Fibroblast of lung (primary cell): ENCODE measurements around the gene IL22RA2. TPM values are rescaled to one million over a fixed set of nuclear protein-coding genes. Genes with fewer than 3 reads are reported as not detected.

ENCODE experiments used
- DNase-seq, 2 donors: peaks; one replicate each; pipeline versions ENCODE4 v3.0.0 to v3.0.0-alpha.2; 2010; ENCODE audit warnings: low read depth in 2 of 2
- H2AFZ ChIP-seq: 2 replicates; pipeline ENCODE4 v1.5.1; 2012; ENCODE audit warnings: low read length, control low read depth, inconsistent platforms
- H3K27ac ChIP-seq: 2 replicates; pipeline ENCODE4 v1.5.1; 2011; ENCODE audit warnings: low read length, control low read depth; ENCODE audit not compliant: insufficient read depth
- H3K27me3 ChIP-seq: 2 replicates; pipeline ENCODE4 v1.5.1; 2011; ENCODE audit warnings: mild to moderate bottlenecking, low read length; ENCODE audit not compliant: control insufficient read depth, insufficient read depth
- H3K36me3 ChIP-seq: 2 replicates; pipeline ENCODE4 v1.5.1; 2011; ENCODE audit warnings: low read length; ENCODE audit not compliant: control insufficient read depth, insufficient read depth
- H3K4me1 ChIP-seq: 2 replicates; pipeline ENCODE4 v1.5.1; 2011; ENCODE audit warnings: low read length; ENCODE audit not compliant: control insufficient read depth, insufficient read depth; ENCODE audit errors: extremely low read depth
- H3K4me2 ChIP-seq: 2 replicates; pipeline ENCODE4 v1.5.1; 2011; ENCODE audit warnings: low read length, control low read depth; ENCODE audit not compliant: insufficient read depth; ENCODE audit errors: extremely low read depth
- H3K4me3 ChIP-seq, 4 experiments: fragments of 200-600 bp in 1 of 4; sonication (generic) in 1 of 4; replicated peaks in 1 of 4; 2 replicates each; pipeline ENCODE4 v1.5.1; 2011 to 2016; ENCODE audit warnings: low read length in 4 of 4, low read depth in 3 of 4, mild to moderate bottlenecking in 3 of 4, control low read depth in 2 of 4, inconsistent platforms in 1 of 4, mixed read lengths in 1 of 4; ENCODE audit not compliant: insufficient read depth in 1 of 4; ENCODE audit errors: control extremely low read depth in 1 of 4
- H3K79me2 ChIP-seq: 2 replicates; pipeline ENCODE4 v1.5.1; 2012; ENCODE audit warnings: mild to moderate bottlenecking, low read length, inconsistent platforms; ENCODE audit not compliant: control insufficient read depth, insufficient read depth
- H3K9ac ChIP-seq: 2 replicates; pipeline ENCODE4 v1.5.1; 2011; ENCODE audit warnings: mild to moderate bottlenecking, low read length, control low read depth; ENCODE audit not compliant: insufficient read depth
- H3K9me3 ChIP-seq: 2 replicates; pipeline ENCODE4 v1.5.1; 2012; ENCODE audit warnings: low read depth, low read length; ENCODE audit not compliant: control insufficient read depth, insufficient read depth
- H4K20me1 ChIP-seq: 2 replicates; pipeline ENCODE4 v1.5.1; 2011; ENCODE audit warnings: low read length; ENCODE audit not compliant: control insufficient read depth, insufficient read depth; ENCODE audit errors: extremely low read depth
- CTCF ChIP-seq, 2 donors: IDR thresholded peaks in 1 of 2; conservative IDR thresholded peaks in 1 of 2; 1 replicate in 1 of 2; 2 replicates in 1 of 2; pipeline ENCODE4 v1.5.1; 2011 to 2012; ENCODE audit warnings: low read length in 2 of 2, control low read depth in 1 of 2, inconsistent platforms in 1 of 2, low read depth in 1 of 2, mild to moderate bottlenecking in 1 of 2
- EZH2 ChIP-seq: IDR thresholded peaks from 2 replicates; pipeline ENCODE4 v1.5.1; 2012; ENCODE audit warnings: low read length, control low read depth, mild to moderate bottlenecking; ENCODE audit errors: missing control alignments
- polyA plus RNA-seq, 2 donors: library from polyadenylated mRNA; depleted of rRNA in 1 of 2; stranded (reverse) in 1 of 2; unstranded in 1 of 2; fragments of >200 nt; gene quantifications; 2 replicates each; pipeline ENCODE4 v1.2.1, GENCODE V29; 2011 to 2012; ENCODE audit warnings: missing spikeins in 1 of 2
- total RNA-seq: library from RNA; depleted of rRNA; stranded (reverse); fragments of >200 nt; gene quantifications from 2 replicates; pipeline ENCODE4 v1.2.1, GENCODE V29; 2014

IL22RA2 gene
- total and polyA plus RNA-seq, 2 donors (not counting 1 experiment from before 2014, with no cell fraction given) = not detected

DNA sequence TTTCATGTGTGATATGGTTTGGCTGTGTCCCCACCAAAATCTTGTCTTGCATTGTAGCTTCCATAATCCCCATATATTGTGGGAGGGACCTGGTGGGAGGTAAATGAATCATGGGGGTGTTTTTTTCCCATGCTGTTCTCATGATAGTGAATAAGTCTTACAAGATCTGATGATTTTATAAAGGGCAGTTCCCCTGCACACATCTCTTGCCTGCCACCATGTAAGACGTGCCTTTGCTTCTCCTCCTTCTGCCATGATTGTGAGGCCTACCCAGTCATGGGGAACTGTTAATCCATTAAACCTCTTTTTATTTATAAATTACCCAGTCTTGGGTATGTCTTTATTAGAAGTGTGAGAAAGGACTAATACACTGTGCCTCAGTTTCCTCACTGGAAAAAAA is 4.2 kb upstream of the IL22RA2 start:
- H3K79me2 ChIP-seq = no peaks in the 10 kb centered on the region
- no peak overlapping the region for H3K27ac ChIP-seq
- no peak overlapping the region for H3K9ac ChIP-seq
- H2AFZ ChIP-seq = no peak overlapping the region
- H4K20me1 ChIP-seq = no peaks in the 10 kb centered on the region
- no peaks in the 10 kb centered on the region for H3K9me3 ChIP-seq
- no peak for DNase-seq
- H3K4me3 ChIP-seq = no peak overlapping the region
- no peak overlapping the region for H3K4me2 ChIP-seq
- no peaks in the 10 kb centered on the region for H3K27me3 ChIP-seq
- TF ChIP-seq CTCF (conservative IDR thresholded peaks at IDR 0.05 in 1 of 2, IDR thresholded peaks at IDR 0.05 in 1 of 2; ENCODE audit: low read depth in 1 of 2, low read length in 2 of 2) = no peak
- TF ChIP-seq EZH2 = no peak
- no peaks in the 10 kb centered on the region for H3K4me1 ChIP-seq
- H3K36me3 ChIP-seq = no peaks in the 10 kb centered on the region

DNA sequence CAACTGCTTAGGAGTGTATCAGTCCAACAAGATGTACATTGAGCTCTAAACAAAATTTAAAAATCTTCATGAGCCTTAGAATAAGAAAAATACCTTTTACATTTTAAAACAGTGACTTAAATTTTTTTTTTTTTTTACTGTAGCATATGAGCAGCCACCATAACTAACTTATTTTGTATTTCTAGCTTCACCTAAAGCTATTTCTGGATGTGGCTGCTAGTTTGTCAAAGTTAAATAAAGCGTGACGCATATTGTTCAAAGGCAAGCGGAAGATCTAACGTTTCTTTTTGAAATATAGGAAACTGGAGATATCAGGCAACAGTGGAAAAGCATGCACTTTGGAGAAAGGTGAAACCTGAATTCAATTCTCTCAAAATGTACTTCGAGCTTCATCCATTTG is 3.3 kb upstream of the IL22RA2 start:
- no peaks in the 10 kb centered on the region for H3K79me2 ChIP-seq
- H3K27me3 ChIP-seq = no peaks in the 10 kb centered on the region
- no peak for DNase-seq
- H3K9me3 ChIP-seq = no peaks in the 10 kb centered on the region
- no peak overlapping the region for H3K9ac ChIP-seq
- H3K4me3 ChIP-seq = no peak overlapping the region
- H3K27ac ChIP-seq = no peak overlapping the region
- H3K4me1 ChIP-seq = no peaks in the 10 kb centered on the region
- no peak overlapping the region for H3K4me2 ChIP-seq
- no peak overlapping the region for H2AFZ ChIP-seq
- H3K36me3 ChIP-seq = no peaks in the 10 kb centered on the region
- TF ChIP-seq EZH2 = no peak
- TF ChIP-seq CTCF (conservative IDR thresholded peaks at IDR 0.05 in 1 of 2, IDR thresholded peaks at IDR 0.05 in 1 of 2; ENCODE audit: low read depth in 1 of 2, low read length in 2 of 2) = no peak
- no peaks in the 10 kb centered on the region for H4K20me1 ChIP-seq

GRCh38 chr6:137175868-137176245 is 2.4 kb upstream of the IL22RA2 start:
- no peaks in the 10 kb centered on the region for H3K79me2 ChIP-seq
- no peak overlapping the region for H2AFZ ChIP-seq
- no peaks in the 10 kb centered on the region for H3K36me3 ChIP-seq
- no peak overlapping the region for H3K27ac ChIP-seq
- no peaks in the 10 kb centered on the region for H4K20me1 ChIP-seq
- H3K9me3 ChIP-seq = no peaks in the 10 kb centered on the region
- DNase-seq = no peak
- TF ChIP-seq EZH2 (no peak), CTCF (conservative IDR thresholded peaks at IDR 0.05 in 1 of 2, IDR thresholded peaks at IDR 0.05 in 1 of 2; ENCODE audit: low read depth in 1 of 2, low read length in 2 of 2) (no peak)
- no peak overlapping the region for H3K9ac ChIP-seq
- H3K27me3 ChIP-seq = no peaks in the 10 kb centered on the region
- H3K4me3 ChIP-seq = no peak overlapping the region
- H3K4me1 ChIP-seq = no peaks in the 10 kb centered on the region
- H3K4me2 ChIP-seq = no peak overlapping the region
